Heart right ventricle (tissue), 16 donors: ENCODE measurements around the gene GAB2. TPM values are rescaled to one million over a fixed set of nuclear protein-coding genes. Genes with fewer than 3 reads are reported as not detected.
A peak's percentile ranks its signal among the peaks of the same experiment; 100 is the strongest.

ENCODE experiments used
- ATAC-seq, 8 donors: fragments of 200-7000 bp; cut with Tn5 transposase; one replicate each; pipeline ENCODE4 v1.9.1; 2020; ENCODE audit warnings: mild to moderate bottlenecking in 8 of 8, moderate library complexity in 8 of 8, moderate number of reproducible peaks in 1 of 8
- DNase-seq, 2 donors: peaks; one replicate each; pipeline ENCODE4 v3.0.0-alpha.2; 2020
- H3K27ac ChIP-seq, 10 donors: fragments of 200-600 bp; sonication (generic) in 2 of 10; one replicate each; pipeline versions ENCODE4 v1.5.0 to v1.8.0; 2020 to 2022; ENCODE audit warnings: mild to moderate bottlenecking in 3 of 10
- H3K27me3 ChIP-seq, 7 donors: fragments of 200-600 bp; one replicate each; pipeline ENCODE4 v1.8.0; 2021 to 2022; ENCODE audit warnings: mild to moderate bottlenecking in 2 of 7
- H3K36me3 ChIP-seq, 9 donors: fragments of 200-600 bp; sonication (generic) in 1 of 9; one replicate each; pipeline versions ENCODE4 v1.5.0 to v1.8.0; 2020 to 2022; ENCODE audit warnings: mild to moderate bottlenecking in 2 of 9
- H3K4me1 ChIP-seq, 9 donors: fragments of 200-600 bp; sonication (generic) in 1 of 9; one replicate each; pipeline versions ENCODE4 v1.5.0 to v1.8.0; 2020 to 2022; ENCODE audit warnings: mild to moderate bottlenecking in 4 of 9
- H3K4me3 ChIP-seq, 10 donors: fragments of 200-600 bp; sonication (generic) in 2 of 10; one replicate each; pipeline versions ENCODE4 v1.5.0 to v1.8.0; 2020 to 2022; ENCODE audit warnings: mild to moderate bottlenecking in 7 of 10, moderate library complexity in 2 of 10
- H3K9me3 ChIP-seq, 11 donors: fragments of 200-600 bp in 10 of 11; sonication (generic) in 2 of 11; one replicate each; pipeline versions ENCODE4 v1.5.0 to v1.8.0; 2013 to 2022; ENCODE audit warnings: mild to moderate bottlenecking in 2 of 11, control low read depth in 1 of 11, moderate library complexity in 1 of 11
- WGBS, 2 donors: extraction: QIAGEN DNeasy Blood & Tissue Kit; methylation state at CpG; one replicate each; pipeline ENCODE4 v1.1.7; 2013; ENCODE audit warnings: inconsistent platforms in 1 of 2; 5-methylcytosine and 5-hydroxymethylcytosine counted together
- intact Hi-C, 10 donors: fragments of 100-400 bp; cut with DNase I; formaldehyde crosslinking; loops; one replicate each; pipeline versions ENCODE4 v1.11.1 to v1.14.2; 2022
- polyA plus RNA-seq, 2 donors: library from polyadenylated mRNA; stranded (reverse); fragments of 200-250 nt; gene quantifications; one replicate each; pipeline ENCODE4 v1.2.3, GENCODE V29; 2013
- total RNA-seq, 10 donors: library from RNA; stranded (reverse); fragmentation: NEBNext Ultra II Directional in 3 of 10; extraction: Animal tissue kit (Norgen Biotek cat#: 25700) in 3 of 10; gene quantifications; one replicate each; pipeline versions ENCODE4 v1.2.1 to v1.2.4, GENCODE V29; 2021 to 2023
- TF ChIP-seq, protein P1 (sequence below), 9 donors: fragments of 200-600 bp; sonication (generic) in 2 of 9; IDR thresholded peaks; one replicate each; pipeline versions ENCODE4 v1.5.0 to v1.8.0; 2021 to 2022; ENCODE audit warnings: antibody characterized with exemption in 9 of 9, mild to moderate bottlenecking in 5 of 9, moderate library complexity in 1 of 9
- donor health status: Arrhythmogenic right ventricular cardiomyopathy.
- donor health status: ischemic (EF 13 %, LVEDD 7.1; RV severe dilation, severe dysfunction).
- donor health status: healthy with polysubstance abuse.
- donor health status: DM: no; HTN: yes; CAD: no.
- donor health status: DM: no; HTN: no; CAD: no.
- donor health status: ischemic (EF 25% LVEDD 6.9; RV normal size, moderate dysfunction).
- donor health status: ischemic (EF 25% LVEDD 5.7; RV mildly dilated, moderate dysfunction).
- donor health status: healthy.
- donor health status: DM: yes; HTN: yes; CAD: no.
- donor health status: Ischemic cardiomyopathy.
- donor health status: ischemic (EF 35%, LVEDD 5.7; RV mildly dilated, moderate dysfunction).
- donor health status: nonischemic (EF 11% LVEDD 7.7; RV severe dilation, severe dysfunction).
- donor health status: DM: yes; HTN: yes; CAD: no.
- donor health status: PGD.
- donor health status: ischemic (EF 29% LVEDD 5.4; RV normal size, mild dysfunction).
- donor health status: nonischemic (EF 23%, LVEDD 6.1; RV moderate dilation, normal function).

The GAB2 gene
- total and polyA plus RNA-seq, 12 donors: 5.0 to 44.6 (median 27.0) TPM

GRCh38 chr11:78371221-78371891 is 46.3 kb downstream of the GAB2 start:
- no peaks in the 10 kb centered on the region for H3K36me3 ChIP-seq
- WGBS, 2 donors: 34 to 37% methylated on average over 5 of the region's 5 CpGs
- DNase-seq (no peak), ATAC-seq (peak; percentile 25 to 50 (median 38))
- no peak overlapping the region for H3K4me3 ChIP-seq
- H3K27me3 ChIP-seq: no peaks in the 10 kb centered on the region
- peaks cover 16 to 53% (median 36%) of the 10 kb centered on the region in 9 donors for H3K4me1 ChIP-seq
- peak overlapping the region; percentile 5 to 71 (median 42) for H3K27ac ChIP-seq
- no peaks in the 10 kb centered on the region for H3K9me3 ChIP-seq
- TF ChIP-seq, protein P1, sequence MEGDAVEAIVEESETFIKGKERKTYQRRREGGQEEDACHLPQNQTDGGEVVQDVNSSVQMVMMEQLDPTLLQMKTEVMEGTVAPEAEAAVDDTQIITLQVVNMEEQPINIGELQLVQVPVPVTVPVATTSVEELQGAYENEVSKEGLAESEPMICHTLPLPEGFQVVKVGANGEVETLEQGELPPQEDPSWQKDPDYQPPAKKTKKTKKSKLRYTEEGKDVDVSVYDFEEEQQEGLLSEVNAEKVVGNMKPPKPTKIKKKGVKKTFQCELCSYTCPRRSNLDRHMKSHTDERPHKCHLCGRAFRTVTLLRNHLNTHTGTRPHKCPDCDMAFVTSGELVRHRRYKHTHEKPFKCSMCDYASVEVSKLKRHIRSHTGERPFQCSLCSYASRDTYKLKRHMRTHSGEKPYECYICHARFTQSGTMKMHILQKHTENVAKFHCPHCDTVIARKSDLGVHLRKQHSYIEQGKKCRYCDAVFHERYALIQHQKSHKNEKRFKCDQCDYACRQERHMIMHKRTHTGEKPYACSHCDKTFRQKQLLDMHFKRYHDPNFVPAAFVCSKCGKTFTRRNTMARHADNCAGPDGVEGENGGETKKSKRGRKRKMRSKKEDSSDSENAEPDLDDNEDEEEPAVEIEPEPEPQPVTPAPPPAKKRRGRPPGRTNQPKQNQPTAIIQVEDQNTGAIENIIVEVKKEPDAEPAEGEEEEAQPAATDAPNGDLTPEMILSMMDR (IDR thresholded peaks at IDR 0.05): no peak
- intact Hi-C loops: loop anchor here in 1 of 10 donors (10.0 kb wide), 1 partner anchor 117 kb away; no protein-coding TSS in a partner anchor

DNA sequence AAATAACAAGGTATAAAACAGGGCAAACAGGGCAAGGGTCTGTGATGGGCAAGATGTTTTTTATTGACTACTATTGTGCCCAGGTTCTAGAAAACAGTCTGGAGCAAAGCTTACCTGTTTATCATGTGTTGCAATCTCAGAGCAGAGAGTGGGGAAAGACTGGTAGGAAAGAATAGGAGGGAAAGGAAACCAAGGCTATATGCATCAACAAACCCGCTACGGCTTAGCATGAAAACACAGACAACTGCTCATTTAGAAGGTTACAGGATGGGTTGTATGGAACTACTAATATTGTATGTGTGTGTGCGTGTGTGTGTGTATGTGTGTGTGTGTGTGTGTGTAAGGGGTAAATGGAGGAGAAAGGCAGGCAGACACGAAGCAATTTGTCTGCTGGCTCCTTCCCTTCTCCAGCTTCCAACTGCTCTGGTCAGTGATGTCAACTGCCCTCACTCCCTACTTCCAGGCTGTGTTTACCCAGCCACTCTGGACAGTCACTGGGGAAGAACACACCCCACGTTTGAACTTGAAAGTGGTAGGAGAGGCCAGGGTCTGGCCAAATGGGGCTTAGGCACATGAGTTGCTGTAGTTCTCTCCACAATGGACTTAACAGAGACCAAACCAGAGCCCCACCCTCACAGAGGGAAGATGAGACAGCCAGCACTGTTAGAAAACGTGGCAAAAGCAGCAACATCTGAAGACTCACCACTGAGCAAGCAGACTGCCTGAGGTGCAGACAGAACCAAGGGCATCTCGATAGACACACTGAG is 47.0 kb downstream of the GAB2 start:
- H3K27ac ChIP-seq: peak overlapping the region; percentile 5 to 71 (median 42)
- DNase-seq (peak in 1 of 2 donors; percentile 31), ATAC-seq (peak; percentile 67 to 90 (median 86))
- TF ChIP-seq, protein P1 (IDR thresholded peaks at IDR 0.05): no peak
- H3K4me3 ChIP-seq: no peak overlapping the region
- no peaks in the 10 kb centered on the region for H3K36me3 ChIP-seq
- 53 to 55% methylated on average over 7 of the region's 7 CpGs for WGBS, 2 donors
- peaks cover 16 to 53% (median 34%) of the 10 kb centered on the region in 9 donors for H3K4me1 ChIP-seq
- no peaks in the 10 kb centered on the region for H3K9me3 ChIP-seq
- intact Hi-C loops: loop anchor here in 1 of 10 donors (10.0 kb wide), 1 partner anchor 116 kb away; no protein-coding TSS in a partner anchor
- H3K27me3 ChIP-seq: no peaks in the 10 kb centered on the region

DNA sequence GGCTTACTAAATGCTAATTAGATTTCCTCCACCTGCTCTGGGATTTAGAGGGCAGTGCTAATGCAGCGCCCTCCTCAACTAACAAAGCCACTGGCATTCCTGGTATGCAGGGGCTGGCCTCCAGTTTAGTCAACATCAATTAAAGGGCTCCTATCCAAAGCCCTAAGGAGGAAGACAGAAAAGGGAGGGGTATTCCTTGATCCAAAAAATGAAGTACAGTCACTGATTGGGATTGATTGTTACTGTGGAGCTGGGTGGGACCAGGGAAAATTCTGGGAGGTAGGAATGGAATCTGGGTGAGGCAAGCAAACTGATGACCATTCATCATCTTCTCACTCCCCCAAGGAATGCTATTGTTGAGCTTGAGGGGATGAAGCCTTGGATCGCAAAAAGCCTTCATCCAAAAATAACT is 52.2 kb downstream of the GAB2 start:
- H3K27ac ChIP-seq: peak overlapping the region in 5 of 10 donors; percentile 7 to 71 (median 43)
- H3K9me3 ChIP-seq: no peaks in the 10 kb centered on the region
- H3K27me3 ChIP-seq: no peaks in the 10 kb centered on the region
- no peak overlapping the region for H3K4me3 ChIP-seq
- 36 to 47% methylated on average over 2 of the region's 2 CpGs for WGBS, 2 donors
- DNase-seq: no peak
- H3K4me1 ChIP-seq: peaks cover 0 to 56% (median 27%) of the 10 kb centered on the region in 9 donors
- H3K36me3 ChIP-seq: no peaks in the 10 kb centered on the region
- TF ChIP-seq, protein P1 (IDR thresholded peaks at IDR 0.05): no peak
- ATAC-seq: peak; percentile 50 to 89 (median 64)
- intact Hi-C loops: loop anchor here in 2 of 10 donors (5.0 to 10.0 kb wide), 2 partner anchors 49 to 52 kb away; partner anchors contain the start of gene GAB2 (in 2 of the 2)

- Histone ChIP-seq H3K4me1 (peaks cover 0 to 62% (median 30%) of the 10 kb centered on the region in 9 donors), H3K36me3 (no peaks in the 10 kb centered on the region), H3K4me3 (no peak overlapping the region), H3K27me3 (no peaks in the 10 kb centered on the region), H3K27ac (peak overlapping the region in 1 of 10 donors; percentile 46), H3K9me3 (no peaks in the 10 kb centered on the region)
- 96 to 98% methylated on average over 3 of the region's 3 CpGs for WGBS, 2 donors
- intact Hi-C loops: loop anchor here in 1 of 10 donors (10.0 kb wide), 1 partner anchor 51 kb away; the partner anchor contains the start of gene GAB2
- ATAC-seq: no peak
- no peak for DNase-seq
- TF ChIP-seq, protein P1 (IDR thresholded peaks at IDR 0.05): no peak
Observed at GRCh38 chr11:78364128-78364751, 53.4 kb downstream of the GAB2 start.
